ENCODE measurements around the gene PODN. TPM values are rescaled to one million over a fixed set of nuclear protein-coding genes. Genes with fewer than 3 reads are reported as not detected.

The PODN gene
- polyA plus RNA-seq, 12 donors = 5.7 to 14.3 (median 7.4) TPM; not detected in 1

DNA sequence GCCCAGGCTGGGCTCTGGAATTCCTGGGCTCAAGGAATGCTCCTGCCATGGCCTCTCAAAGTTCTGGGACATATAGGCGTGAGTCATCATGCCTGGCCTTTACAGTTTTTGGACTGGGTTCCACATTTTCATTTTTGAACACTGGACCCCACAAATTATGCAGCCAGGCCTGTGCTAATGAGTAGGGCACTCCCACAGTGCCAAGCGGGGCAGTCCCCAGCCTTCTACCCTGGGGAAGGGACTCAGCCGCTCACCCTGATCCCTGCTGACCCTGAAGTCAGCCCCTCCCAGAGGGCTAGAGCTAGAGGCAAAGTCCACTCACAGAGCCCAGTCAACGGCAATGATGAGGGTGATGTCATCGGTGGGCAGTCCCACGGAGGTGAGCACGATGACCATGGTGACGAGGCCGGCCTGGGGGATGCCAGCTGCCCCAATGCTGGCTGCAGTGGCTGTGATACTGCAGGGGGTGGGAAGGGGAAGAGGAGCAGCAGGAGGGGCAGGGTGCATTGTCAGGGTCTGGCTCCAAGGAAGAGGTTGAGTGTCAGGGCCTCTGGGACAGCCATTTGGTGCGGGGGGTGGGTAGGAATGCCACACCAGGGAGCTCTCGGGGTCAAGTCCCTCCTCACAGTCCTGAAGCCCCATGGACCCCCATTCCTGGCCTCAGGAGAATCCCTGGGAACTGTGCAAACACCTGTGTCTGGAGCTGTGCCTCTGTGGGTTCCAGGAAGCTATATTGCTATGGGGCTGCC lies 27.6 kb downstream of the PODN start:
- DNase-seq = no peak

- DNase-seq = no peak
Measured at GRCh38 chr1:53090227-53091147, 28.5 kb downstream of the PODN start.

GRCh38 chr1:53091841-53092645 lies 30.0 kb downstream of the PODN start:
- no peak for DNase-seq

DNA sequence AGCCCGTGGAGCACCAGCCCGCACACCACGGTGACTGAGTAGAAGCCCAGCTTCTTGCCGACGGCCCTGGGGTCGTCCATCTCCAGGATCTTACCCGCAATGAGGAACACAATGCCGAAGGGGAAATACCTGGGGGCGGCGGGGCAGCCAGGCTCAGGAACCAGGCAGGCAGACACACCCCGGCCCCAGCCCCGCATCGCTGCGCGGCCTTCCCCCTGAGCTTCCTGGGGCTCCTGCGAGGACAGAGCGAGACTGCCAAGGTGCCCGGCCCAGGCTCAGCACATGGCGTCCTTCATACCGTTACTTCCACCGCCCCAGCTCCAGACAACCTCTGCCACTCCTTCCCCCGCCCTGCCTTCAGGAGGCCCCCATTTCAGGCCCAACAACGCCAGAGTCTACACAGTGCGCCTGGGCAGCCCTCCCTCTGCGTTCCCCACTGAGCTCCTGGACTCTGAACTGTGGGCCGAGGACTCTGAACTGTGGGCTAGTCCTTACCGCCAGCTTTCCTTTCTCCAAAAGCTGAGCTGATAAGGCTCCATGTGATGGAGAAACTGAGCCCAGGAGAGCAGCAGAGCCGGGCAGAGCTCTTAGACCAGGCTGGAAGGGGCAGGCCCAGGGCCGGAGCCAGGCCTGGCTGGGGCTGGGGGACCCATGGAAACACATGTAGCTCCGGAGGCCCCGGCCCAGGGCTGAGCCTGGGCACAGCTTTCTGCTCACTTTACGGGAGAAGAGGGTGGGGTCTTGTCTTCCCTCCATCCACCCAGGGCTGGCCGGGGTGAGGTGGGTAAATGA lies 30.8 kb downstream of the PODN start:
- no peak for DNase-seq

GRCh38 chr1:53093451-53093754 lies 31.4 kb downstream of the PODN start:
- no peak for DNase-seq

DNA sequence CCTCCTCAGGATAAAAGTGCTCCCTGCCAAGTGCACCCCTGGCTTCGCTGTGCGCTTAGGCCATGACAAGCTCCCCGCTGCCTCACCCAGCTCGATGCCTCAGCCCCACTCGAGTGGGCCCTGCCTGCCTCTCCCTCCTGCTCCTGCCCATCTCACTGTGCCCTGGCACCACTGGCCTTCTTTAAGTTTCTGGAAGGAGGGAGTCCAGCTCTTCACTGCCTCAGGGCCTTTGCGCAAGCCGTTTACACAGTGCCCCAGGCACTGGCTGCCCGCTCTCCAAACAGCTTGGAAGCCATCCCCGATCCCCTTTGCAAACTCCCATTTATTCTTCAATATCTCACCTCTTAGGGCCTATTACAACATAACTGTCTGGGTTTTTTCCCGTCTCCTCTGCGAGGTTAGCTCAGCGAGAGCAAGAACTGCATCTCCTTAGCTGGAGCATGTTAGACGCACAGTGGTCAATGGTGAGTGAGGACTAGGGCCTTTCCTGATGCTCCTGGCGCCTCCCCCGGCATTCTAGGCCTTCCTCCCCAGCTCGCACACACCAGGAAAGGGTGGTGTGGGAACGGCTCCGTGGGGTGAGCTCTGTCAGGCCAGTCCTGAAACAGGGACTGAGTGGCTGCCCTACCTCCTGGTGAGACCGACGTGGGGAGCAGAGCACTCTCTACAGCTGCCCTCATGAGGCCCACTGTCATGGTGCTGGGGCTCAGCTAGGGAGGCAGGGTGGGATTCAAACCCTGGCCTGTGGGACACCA lies 31.9 kb downstream of the PODN start:
- no peak for DNase-seq

- no peak for DNase-seq
Measured at GRCh38 chr1:53094533-53094919, 32.5 kb downstream of the PODN start.

DNA sequence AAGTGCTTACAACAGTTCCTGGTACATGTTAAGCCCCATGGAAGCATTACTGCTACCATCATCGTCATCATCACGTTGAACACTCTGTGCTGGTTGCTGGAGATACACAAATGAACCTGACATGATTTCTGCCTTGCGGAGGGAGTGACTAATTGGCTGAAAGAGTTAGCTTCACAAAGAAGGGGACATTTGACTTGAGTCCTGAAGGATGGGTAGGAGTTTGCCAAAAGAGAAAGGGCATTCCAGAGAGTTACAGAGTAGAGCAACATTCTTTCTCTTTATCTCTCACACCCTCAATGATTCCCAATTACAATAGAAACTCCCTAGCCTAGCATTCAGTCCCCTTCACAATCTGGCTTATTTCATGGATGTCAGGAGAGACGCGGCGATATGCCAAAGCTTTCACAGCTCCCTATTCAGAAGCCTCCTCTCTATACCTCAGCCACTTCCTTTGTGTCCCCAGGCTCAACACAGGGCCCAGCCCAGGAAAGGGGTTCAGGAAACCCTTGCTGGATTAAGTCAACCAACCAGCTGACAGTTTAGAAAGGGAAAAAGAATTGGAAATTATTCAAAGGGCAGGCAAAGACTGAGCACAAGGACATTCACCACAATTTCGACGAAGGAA lies 42.4 kb downstream of the PODN start:
- DNase-seq = no peak

GRCh38 chr1:53107090-53107489 lies 45.1 kb downstream of the PODN start:
- no peak for DNase-seq

GRCh38 chr1:53107570-53108322 lies 45.7 kb downstream of the PODN start:
- DNase-seq = no peak

DNA sequence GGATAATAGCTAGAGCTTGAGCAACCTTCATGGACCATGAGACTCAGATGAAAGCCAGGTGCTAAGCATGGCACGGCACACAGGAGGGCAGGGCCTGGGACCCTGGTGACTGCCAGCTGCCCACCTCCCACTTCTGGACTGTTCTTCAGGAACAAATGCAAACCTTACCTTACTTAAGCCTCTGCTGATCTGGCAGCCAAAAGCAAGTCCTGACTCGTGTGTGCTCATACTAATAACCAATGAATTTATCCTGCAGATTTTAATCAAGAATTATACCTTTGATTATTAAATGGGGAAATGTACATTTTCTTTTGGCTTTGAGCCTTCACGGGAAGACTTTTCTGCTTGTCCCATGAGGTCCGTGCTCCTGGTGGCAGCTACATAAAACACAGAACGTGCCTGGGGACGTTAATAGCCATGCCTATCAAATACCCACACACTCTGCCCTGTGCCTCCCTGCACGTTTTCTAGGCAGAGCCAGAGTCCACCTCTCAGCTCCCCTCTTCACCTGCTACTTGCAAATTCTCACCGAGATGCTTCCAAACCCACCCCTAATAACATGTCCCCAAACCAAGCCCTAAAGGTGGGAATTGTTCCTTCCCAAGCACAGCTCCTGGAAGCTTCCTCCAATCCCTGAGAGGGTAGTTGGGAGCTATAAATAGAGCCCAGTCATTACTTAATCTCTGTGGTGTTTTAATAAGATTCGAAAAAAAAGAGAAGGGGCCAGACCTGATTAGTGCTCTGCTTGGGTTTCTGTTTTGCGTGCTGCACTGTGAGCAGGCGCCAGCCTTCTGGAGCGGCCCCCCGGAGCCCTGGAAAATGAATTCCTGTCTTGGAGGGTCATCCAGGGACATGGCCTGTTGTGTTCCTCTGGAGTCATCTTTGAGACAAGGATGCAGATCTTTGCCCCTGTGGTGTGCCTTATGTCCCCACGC lies 46.9 kb downstream of the PODN start:
- no peak for DNase-seq

GRCh38 chr1:53110370-53111072 lies 48.5 kb downstream of the PODN start:
- DNase-seq = no peak

DNA sequence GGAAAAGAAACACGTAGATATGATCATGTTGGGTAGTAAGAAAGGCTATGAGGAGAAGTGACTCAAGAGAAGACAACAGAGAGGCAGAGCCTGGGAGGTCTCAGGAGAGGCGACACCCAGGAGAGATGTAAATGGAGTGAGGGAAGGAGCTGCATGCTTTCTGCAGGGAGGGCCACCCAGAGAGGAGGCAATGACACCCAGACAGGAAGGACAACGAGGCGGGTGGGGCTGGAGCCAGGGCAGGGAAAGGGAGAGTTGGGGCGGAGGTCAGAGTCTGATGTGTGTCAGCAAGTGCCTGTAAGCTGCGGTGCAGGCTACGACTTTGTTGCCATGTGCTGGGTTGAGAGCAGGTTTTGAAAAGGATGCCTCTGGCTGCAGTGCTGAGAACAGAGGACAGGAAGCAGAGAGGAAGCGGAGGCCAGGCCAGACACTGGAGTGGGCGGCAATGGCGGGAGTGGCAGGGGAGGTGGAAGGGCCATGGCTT lies 49.1 kb downstream of the PODN start:
- DNase-seq = no peak

GRCh38 chr1:53111693-53112092 lies 49.7 kb downstream of the PODN start:
- DNase-seq = no peak

DNA sequence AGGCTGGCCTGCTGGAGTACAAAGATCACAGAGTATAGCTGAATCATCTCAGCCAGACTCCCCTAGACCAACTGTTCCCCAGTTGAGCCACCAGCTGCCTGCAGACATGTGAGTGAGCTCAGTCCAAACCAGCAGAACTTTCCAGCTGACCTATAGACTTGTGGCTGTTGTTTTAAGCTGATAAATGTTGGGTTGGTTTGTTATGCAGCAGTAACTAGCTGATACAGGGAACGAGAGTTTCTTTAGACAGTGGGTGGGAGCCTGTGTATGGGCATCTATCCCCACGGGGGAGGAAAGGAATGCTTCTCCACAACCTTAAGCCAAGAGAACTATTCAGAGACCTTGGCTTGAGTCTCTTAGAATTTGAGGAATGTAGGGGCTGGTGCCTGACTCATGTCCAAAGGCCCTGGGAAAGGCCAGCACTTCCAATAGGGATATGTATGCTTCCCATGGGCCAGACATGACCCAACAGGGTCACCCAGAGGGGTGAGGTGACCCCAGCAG lies 50.3 kb downstream of the PODN start:
- no peak for DNase-seq

- DNase-seq = no peak
Measured at GRCh38 chr1:53112861-53113260, 50.8 kb downstream of the PODN start.

- no peak for DNase-seq
Measured at GRCh38 chr1:53114090-53114489, 52.1 kb downstream of the PODN start.

Data from muscle of arm (tissue), 12 donors.